ENCODE results near the gene TNC. TPM values are rescaled to one million over a fixed set of nuclear protein-coding genes. Genes with fewer than 3 reads are reported as not detected.

TNC gene
- total RNA-seq, 1 donor from 2014 or later: 1.5 TPM

- intact Hi-C loops (cut with micrococcal nuclease): no loop called here
- H3K27me3 Mint-ChIP-seq (ENCODE audit: low read depth): peaks cover 27% of the 10 kb centered on the region
- no peak for DNase-seq (ENCODE audit: low spot score)
- H3K36me3 Mint-ChIP-seq (ENCODE audit: low read depth): no peaks in the 10 kb centered on the region
- no peak overlapping the region for H3K4me3 Mint-ChIP-seq (ENCODE audit: low read depth)
- no peak overlapping the region for H3K27ac Mint-ChIP-seq
- no peaks in the 10 kb centered on the region for H3K9me3 Mint-ChIP-seq
- peaks cover 14% of the 10 kb centered on the region for H3K4me1 Mint-ChIP-seq (ENCODE audit: low read depth)
Measured at GRCh38 chr9:115146581-115147021, 28.6 kb upstream of the TNC start.

GRCh38 chr9:115144706-115145105 is 26.7 kb upstream of the TNC start:
- Mint-ChIP-seq H3K27me3 (ENCODE audit: low read depth) (peaks cover 26% of the 10 kb centered on the region), H3K4me3 (ENCODE audit: low read depth) (no peak overlapping the region), H3K27ac (no peak overlapping the region), H3K36me3 (ENCODE audit: low read depth) (no peaks in the 10 kb centered on the region), H3K4me1 (ENCODE audit: low read depth) (peaks cover 21% of the 10 kb centered on the region), H3K9me3 (no peaks in the 10 kb centered on the region)
- no peak for DNase-seq (ENCODE audit: low spot score)
- intact Hi-C loops (cut with micrococcal nuclease): no loop called here

- intact Hi-C loops (cut with micrococcal nuclease): no loop called here
- Mint-ChIP-seq H3K9me3 (no peaks in the 10 kb centered on the region), H3K4me3 (ENCODE audit: low read depth) (no peak overlapping the region), H3K27me3 (ENCODE audit: low read depth) (peaks cover 19% of the 10 kb centered on the region), H3K36me3 (ENCODE audit: low read depth) (no peaks in the 10 kb centered on the region), H3K27ac (no peak overlapping the region), H3K4me1 (ENCODE audit: low read depth) (peaks cover 23% of the 10 kb centered on the region)
- DNase-seq (ENCODE audit: low spot score): no peak
Measured at GRCh38 chr9:115143689-115144088, 25.7 kb upstream of the TNC start.

GRCh38 chr9:115142517-115143270 is 24.7 kb upstream of the TNC start:
- intact Hi-C loops (cut with micrococcal nuclease): no loop called here
- no peak overlapping the region for H3K27ac Mint-ChIP-seq
- no peak for DNase-seq (ENCODE audit: low spot score)

GRCh38 chr9:115142090-115142489 is 24.1 kb upstream of the TNC start:
- no peak for DNase-seq (ENCODE audit: low spot score)
- Mint-ChIP-seq H3K27me3 (ENCODE audit: low read depth) (peaks cover 18% of the 10 kb centered on the region), H3K4me3 (ENCODE audit: low read depth) (no peak overlapping the region), H3K27ac (no peak overlapping the region), H3K9me3 (no peaks in the 10 kb centered on the region), H3K36me3 (ENCODE audit: low read depth) (no peaks in the 10 kb centered on the region), H3K4me1 (ENCODE audit: low read depth) (peaks cover 24% of the 10 kb centered on the region)
- intact Hi-C loops (cut with micrococcal nuclease): no loop called here

More at GRCh38 chr9:115142517-115143270, 24.7 kb upstream of the TNC start:
- Mint-ChIP-seq H3K4me1 (ENCODE audit: low read depth) (peaks cover 24% of the 10 kb centered on the region), H3K4me3 (ENCODE audit: low read depth) (no peak overlapping the region), H3K9me3 (no peaks in the 10 kb centered on the region), H3K36me3 (ENCODE audit: low read depth) (no peaks in the 10 kb centered on the region), H3K27me3 (ENCODE audit: low read depth) (peaks cover 18% of the 10 kb centered on the region)

GRCh38 chr9:115141612-115142011 is 23.7 kb upstream of the TNC start:
- intact Hi-C loops (cut with micrococcal nuclease): no loop called here
- no peaks in the 10 kb centered on the region for H3K36me3 Mint-ChIP-seq (ENCODE audit: low read depth)
- no peak overlapping the region for H3K27ac Mint-ChIP-seq
- peaks cover 24% of the 10 kb centered on the region for H3K4me1 Mint-ChIP-seq (ENCODE audit: low read depth)
- no peak for DNase-seq (ENCODE audit: low spot score)
- H3K4me3 Mint-ChIP-seq (ENCODE audit: low read depth): no peak overlapping the region
- H3K9me3 Mint-ChIP-seq: no peaks in the 10 kb centered on the region
- H3K27me3 Mint-ChIP-seq (ENCODE audit: low read depth): peaks cover 21% of the 10 kb centered on the region

- no peak for DNase-seq (ENCODE audit: low spot score)
- H3K4me1 Mint-ChIP-seq (ENCODE audit: low read depth): peaks cover 24% of the 10 kb centered on the region
- H3K27me3 Mint-ChIP-seq (ENCODE audit: low read depth): peaks cover 9% of the 10 kb centered on the region
- intact Hi-C loops (cut with micrococcal nuclease): no loop called here
- no peak overlapping the region for H3K27ac Mint-ChIP-seq
- no peak overlapping the region for H3K4me3 Mint-ChIP-seq (ENCODE audit: low read depth)
- no peaks in the 10 kb centered on the region for H3K36me3 Mint-ChIP-seq (ENCODE audit: low read depth)
- H3K9me3 Mint-ChIP-seq: no peaks in the 10 kb centered on the region
Measured at GRCh38 chr9:115138151-115138550, 20.2 kb upstream of the TNC start.

GRCh38 chr9:115137526-115137925 is 19.6 kb upstream of the TNC start:
- DNase-seq (ENCODE audit: low spot score): no peak
- Mint-ChIP-seq H3K4me1 (ENCODE audit: low read depth) (peaks cover 19% of the 10 kb centered on the region), H3K9me3 (no peaks in the 10 kb centered on the region), H3K27me3 (ENCODE audit: low read depth) (peaks cover 6% of the 10 kb centered on the region), H3K4me3 (ENCODE audit: low read depth) (no peak overlapping the region), H3K36me3 (ENCODE audit: low read depth) (no peaks in the 10 kb centered on the region), H3K27ac (no peak overlapping the region)
- intact Hi-C loops (cut with micrococcal nuclease): no loop called here

- no peaks in the 10 kb centered on the region for H3K9me3 Mint-ChIP-seq
- intact Hi-C loops (cut with micrococcal nuclease): no loop called here
- peaks cover 5% of the 10 kb centered on the region for H3K4me1 Mint-ChIP-seq (ENCODE audit: low read depth)
- peaks cover 6% of the 10 kb centered on the region for H3K27me3 Mint-ChIP-seq (ENCODE audit: low read depth)
- H3K4me3 Mint-ChIP-seq (ENCODE audit: low read depth): no peak overlapping the region
- no peak overlapping the region for H3K27ac Mint-ChIP-seq
- DNase-seq (ENCODE audit: low spot score): no peak
- no peaks in the 10 kb centered on the region for H3K36me3 Mint-ChIP-seq (ENCODE audit: low read depth)
Measured at GRCh38 chr9:115135821-115136778, 18.1 kb upstream of the TNC start.

GRCh38 chr9:115134941-115135340 is 17.0 kb upstream of the TNC start:
- no peak for DNase-seq (ENCODE audit: low spot score)
- H3K9me3 Mint-ChIP-seq: no peaks in the 10 kb centered on the region
- H3K27me3 Mint-ChIP-seq (ENCODE audit: low read depth): peaks cover 6% of the 10 kb centered on the region
- no peak overlapping the region for H3K27ac Mint-ChIP-seq
- H3K4me3 Mint-ChIP-seq (ENCODE audit: low read depth): no peak overlapping the region
- no peaks in the 10 kb centered on the region for H3K36me3 Mint-ChIP-seq (ENCODE audit: low read depth)
- intact Hi-C loops (cut with micrococcal nuclease): no loop called here
- peaks cover 3% of the 10 kb centered on the region for H3K4me1 Mint-ChIP-seq (ENCODE audit: low read depth)

- intact Hi-C loops (cut with micrococcal nuclease): no loop called here
- Mint-ChIP-seq H3K4me1 (ENCODE audit: low read depth) (peaks cover under 1% of the 10 kb centered on the region), H3K27me3 (ENCODE audit: low read depth) (peaks cover 4% of the 10 kb centered on the region), H3K4me3 (ENCODE audit: low read depth) (no peak overlapping the region), H3K36me3 (ENCODE audit: low read depth) (no peaks in the 10 kb centered on the region), H3K27ac (no peak overlapping the region), H3K9me3 (no peaks in the 10 kb centered on the region)
- DNase-seq (ENCODE audit: low spot score): no peak
Measured at GRCh38 chr9:115133649-115134048, 15.7 kb upstream of the TNC start.

- Mint-ChIP-seq H3K4me3 (ENCODE audit: low read depth) (no peak overlapping the region), H3K4me1 (ENCODE audit: low read depth) (no peaks in the 10 kb centered on the region), H3K9me3 (no peaks in the 10 kb centered on the region), H3K36me3 (ENCODE audit: low read depth) (no peaks in the 10 kb centered on the region), H3K27me3 (ENCODE audit: low read depth) (peaks cover 4% of the 10 kb centered on the region), H3K27ac (no peak overlapping the region)
- no peak for DNase-seq (ENCODE audit: low spot score)
- intact Hi-C loops (cut with micrococcal nuclease): no loop called here
Measured at GRCh38 chr9:115132648-115133047, 14.7 kb upstream of the TNC start.

GRCh38 chr9:115130176-115130575 is 12.2 kb upstream of the TNC start:
- no peaks in the 10 kb centered on the region for H3K4me1 Mint-ChIP-seq (ENCODE audit: low read depth)
- intact Hi-C loops (cut with micrococcal nuclease): no loop called here
- peaks cover 2% of the 10 kb centered on the region for H3K27me3 Mint-ChIP-seq (ENCODE audit: low read depth)
- H3K4me3 Mint-ChIP-seq (ENCODE audit: low read depth): no peak overlapping the region
- no peak overlapping the region for H3K27ac Mint-ChIP-seq
- H3K36me3 Mint-ChIP-seq (ENCODE audit: low read depth): no peaks in the 10 kb centered on the region
- DNase-seq (ENCODE audit: low spot score): no peak
- peaks cover 2% of the 10 kb centered on the region for H3K9me3 Mint-ChIP-seq

All from activated T-helper 2 cell treated with anti-CD3 and anti-CD28 coated beads, Interferon-gamma antibody, Interleukin-2, Interleukin-4, amounts not matched to agents 10 μg/mL and 5 μg/mL and 100 μg/mL, durations not matched to agents 14 hours and 24 hours and 36 hours (primary cell).